T47D (cell line): ENCODE results near the gene UBA1.
"Not testable (repeated sequence)": the region's sequence is repeated elsewhere in the genome, so short reads cannot be mapped to it uniquely, and the experiment has no call there.

Source experiments
- DNase-seq, 2 experiments: peaks; one replicate each; pipeline versions ENCODE4 v3.0.0 to v3.0.0-alpha.2; 2011 to 2012; ENCODE audit warnings: low read depth in 1 of 2, low spot score in 1 of 2
- JUND ChIP-seq: IDR thresholded peaks from 2 replicates; pipeline ENCODE4 v1.6.1; 2012; ENCODE audit warnings: low read depth
- in situ Hi-C: cut with HindIII; loops from 2 replicates; pipeline ENCODE4 v1.10.0; 2016; ENCODE audit warnings: low sequenced_read_pairs, low pct_unique_long_range_greater_than_20kb

The UBA1 gene

DNA sequence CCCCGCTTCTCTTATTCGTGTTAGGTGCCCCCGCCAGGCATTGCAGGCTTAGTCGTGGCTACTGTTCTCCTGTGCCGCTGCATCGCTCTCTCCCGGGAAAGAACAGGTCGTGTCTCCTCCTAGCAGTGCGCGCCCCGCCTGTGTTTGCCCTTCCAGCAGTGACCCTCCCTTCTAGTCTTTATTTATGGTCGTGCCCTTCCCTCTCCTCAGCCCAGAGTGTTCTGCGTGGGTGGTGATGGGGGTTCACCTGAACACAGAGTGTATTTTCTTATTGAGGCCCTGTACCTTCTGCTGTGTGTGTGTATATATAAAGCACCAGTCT is 54.3 kb downstream of the UBA1 start:
- in situ Hi-C loops = no loop called here
- DNase-seq = no peak
- TF ChIP-seq JUND = no peak

DNA sequence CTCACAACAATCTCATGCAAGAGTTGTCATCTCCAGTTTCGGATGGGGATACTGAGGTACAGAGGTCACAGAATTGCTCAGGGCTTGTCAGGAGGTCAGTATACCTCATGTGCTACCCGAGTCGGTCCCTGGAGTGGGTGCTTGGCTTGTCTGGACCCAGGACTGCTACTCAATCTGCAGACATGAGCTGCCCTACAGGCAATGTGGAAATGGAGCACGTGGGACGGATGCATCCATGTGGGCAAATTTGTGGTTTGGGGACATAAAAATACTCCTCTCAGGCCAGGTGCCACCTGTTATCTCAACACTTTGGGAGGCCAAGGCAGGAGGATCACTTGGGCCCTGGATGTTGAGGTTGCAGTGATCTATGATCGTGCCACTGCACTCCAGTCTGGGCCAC is 54.9 kb downstream of the UBA1 start:
- TF ChIP-seq JUND = no peak
- no peak for DNase-seq
- in situ Hi-C loops = no loop called here

DNA sequence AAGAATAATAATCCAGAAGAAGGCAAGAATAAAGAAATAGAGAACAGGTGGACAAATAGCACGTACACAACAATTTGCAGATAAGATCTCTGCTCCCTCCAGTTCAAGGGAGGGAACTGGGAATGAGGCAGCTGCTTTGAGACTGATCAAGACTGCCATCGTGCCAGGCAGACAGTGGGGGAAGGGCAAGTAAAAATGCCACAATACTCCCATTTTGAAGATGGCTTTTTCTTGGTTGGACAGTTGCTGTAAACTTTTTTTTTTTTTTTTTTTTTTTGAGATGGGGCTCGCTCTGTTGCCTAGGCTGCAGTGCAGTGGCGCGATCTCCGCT is 56.4 kb downstream of the UBA1 start:
- TF ChIP-seq JUND = no peak
- DNase-seq = no peak
- in situ Hi-C loops = no loop called here

DNA sequence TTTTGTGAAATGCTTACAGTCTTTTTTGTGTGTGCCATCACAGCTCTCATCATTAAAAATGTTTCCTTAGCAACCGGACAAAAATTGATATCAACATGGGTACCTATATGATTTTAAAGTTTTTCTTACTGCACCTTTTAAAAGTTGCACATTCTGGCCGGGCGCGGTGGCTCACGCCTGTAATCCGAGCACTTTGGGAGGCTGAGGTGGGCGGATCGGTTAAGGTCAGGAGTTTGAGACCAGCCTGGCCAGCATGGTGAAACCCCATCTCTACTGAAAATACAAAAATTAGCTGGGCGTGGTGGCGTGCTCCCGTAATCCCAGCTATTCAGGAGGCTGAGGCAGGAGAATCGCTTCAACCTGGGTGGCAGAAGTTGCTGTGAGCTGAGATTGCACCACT is 64.0 kb downstream of the UBA1 start:
- DNase-seq, in situ Hi-C loops: not testable (repeated sequence)
